Neural cell (in vitro differentiated cells): Measurements from ENCODE around the gene LSM14B. TPM values are rescaled to one million over a fixed set of nuclear protein-coding genes. Genes with fewer than 3 reads are reported as not detected.

ENCODE experiments used
- H2AFZ ChIP-seq: fragments of 200-600, 300-800 bp; sonication (generic), shearing (Covaris generic); 2 replicates; pipeline ENCODE4 v1.6.0; 2014; ENCODE audit warnings: low read depth, mild to moderate bottlenecking, antibody characterized with exemption, low read length, moderate library complexity
- H3F3A ChIP-seq: fragments of 200-600 bp; shearing (Covaris generic); 2 replicates; pipeline ENCODE4 v1.6.1; 2016; ENCODE audit warnings: mild to moderate bottlenecking, moderate library complexity, mixed read lengths, antibody characterized with exemption, low read length; ENCODE audit not compliant: insufficient read depth, poor library complexity, severe bottlenecking
- H3K27ac ChIP-seq: fragments of 200-600, 300-800 bp; sonication (generic), shearing (Covaris generic); 2 replicates; pipeline ENCODE4 v1.5.1; 2014; ENCODE audit warnings: mild to moderate bottlenecking, low read length, moderate library complexity
- H3K27me3 ChIP-seq: fragments of 300-800, 200-600 bp; sonication (generic), shearing (Covaris generic); 2 replicates; pipeline ENCODE4 v1.6.0; 2014; ENCODE audit warnings: mild to moderate bottlenecking, low read depth, low read length, moderate library complexity; ENCODE audit not compliant: insufficient read depth
- H3K36me3 ChIP-seq: fragments of 300-800, 200-600 bp; sonication (generic), shearing (Covaris generic); 2 replicates; pipeline ENCODE4 v1.5.1; 2014; ENCODE audit warnings: mild to moderate bottlenecking, antibody characterized with exemption, low read length, moderate library complexity; ENCODE audit not compliant: insufficient read depth
- H3K4me2 ChIP-seq: fragments of 300-800, 200-600 bp; sonication (generic), shearing (Covaris generic); 2 replicates; pipeline ENCODE4 v1.6.0; 2014; ENCODE audit warnings: mild to moderate bottlenecking, low read length
- H3K4me3 ChIP-seq: fragments of 300-800, 200-600 bp; sonication (generic), shearing (Covaris generic); 2 replicates; pipeline ENCODE4 v1.5.1; 2014; ENCODE audit warnings: mild to moderate bottlenecking, low read length, moderate library complexity
- H3K79me2 ChIP-seq: fragments of 200-600 bp; shearing (Covaris generic); replicated peaks from 2 replicates; pipeline ENCODE4 v1.6.0; 2014; ENCODE audit warnings: mild to moderate bottlenecking, low read length, moderate library complexity; ENCODE audit not compliant: insufficient read depth
- H3K9ac ChIP-seq: fragments of 300-800, 200-600 bp; sonication (generic), shearing (Covaris generic); 2 replicates; pipeline ENCODE4 v1.6.1; 2016; ENCODE audit warnings: mild to moderate bottlenecking, low read length, mixed read lengths
- H3K9me2 ChIP-seq: fragments of 200-600 bp; shearing (Covaris generic); 2 replicates; pipeline ENCODE4 v1.6.1; 2016; ENCODE audit warnings: mild to moderate bottlenecking, low read length, mixed read lengths; ENCODE audit not compliant: insufficient read depth
- H3K9me3 ChIP-seq: fragments of 200-600, 300-800 bp; sonication (generic), shearing (Covaris generic); 2 replicates; pipeline ENCODE4 v1.6.1; 2016; ENCODE audit warnings: mild to moderate bottlenecking, mixed run types, low read length, moderate library complexity, mixed read lengths
- H4K20me1 ChIP-seq: fragments of 200-600 bp; shearing (Covaris generic); 2 replicates; pipeline ENCODE4 v1.6.1; 2016; ENCODE audit warnings: mild to moderate bottlenecking, mixed run types; ENCODE audit not compliant: insufficient read depth
- EP300 ChIP-seq: fragments of 450-650 bp; conservative IDR thresholded peaks from 2 replicates; pipeline ENCODE4 v1.6.1; 2014; ENCODE audit warnings: antibody characterized with exemption, mild to moderate bottlenecking, moderate library complexity; ENCODE audit not compliant: poor library complexity, severe bottlenecking
- EZH2 ChIP-seq: fragments of 200-600, 300-800 bp; shearing (Covaris generic), sonication (generic); IDR thresholded peaks from 2 replicates; pipeline ENCODE4 v1.6.1; 2014; ENCODE audit warnings: antibody characterized with exemption, low read length, borderline replicate concordance, mild to moderate bottlenecking; ENCODE audit not compliant: insufficient read depth, poor library complexity, severe bottlenecking
- MXI1 ChIP-seq: fragments of 450-650 bp; conservative IDR thresholded peaks from 2 replicates; pipeline ENCODE4 v1.6.1; 2014; ENCODE audit warnings: antibody characterized with exemption, mild to moderate bottlenecking; ENCODE audit not compliant: poor library complexity, severe bottlenecking
- POLR2AphosphoS5 ChIP-seq: IDR thresholded peaks from 2 replicates; pipeline ENCODE4 v1.6.1; 2012
- RAD21 ChIP-seq: fragments of 450-650 bp; conservative IDR thresholded peaks from 2 replicates; pipeline ENCODE4 v1.6.1; 2014; ENCODE audit warnings: antibody characterized with exemption, mild to moderate bottlenecking, moderate library complexity
- SMC3 ChIP-seq: fragments of 450-650 bp; conservative IDR thresholded peaks from 2 replicates; pipeline ENCODE4 v1.6.1; 2014; ENCODE audit warnings: antibody characterized with exemption, mild to moderate bottlenecking, moderate library complexity; ENCODE audit not compliant: poor library complexity
- TAF1 ChIP-seq: IDR thresholded peaks from 2 replicates; pipeline ENCODE4 v1.6.1; 2012; ENCODE audit warnings: low read depth
- polyA plus RNA-seq: library from polyadenylated mRNA; depleted of rRNA; stranded (reverse); fragments of >200 nt; gene quantifications from 2 replicates; pipeline ENCODE4 v1.2.3, GENCODE V29; 2014
- TF ChIP-seq, protein P1 (sequence below): IDR thresholded peaks from 2 replicates; pipeline ENCODE4 v1.6.1; 2012; ENCODE audit warnings: borderline replicate concordance
- TF ChIP-seq, protein P2 (sequence below): fragments of 450-650 bp; IDR thresholded peaks from 2 replicates; pipeline ENCODE4 v1.5.1; 2014; ENCODE audit warnings: antibody characterized with exemption, mild to moderate bottlenecking, moderate library complexity; ENCODE audit not compliant: poor library complexity, severe bottlenecking

LSM14B gene
- polyA plus RNA-seq, 1 donor from 2014 or later, result 213 TPM

DNA sequence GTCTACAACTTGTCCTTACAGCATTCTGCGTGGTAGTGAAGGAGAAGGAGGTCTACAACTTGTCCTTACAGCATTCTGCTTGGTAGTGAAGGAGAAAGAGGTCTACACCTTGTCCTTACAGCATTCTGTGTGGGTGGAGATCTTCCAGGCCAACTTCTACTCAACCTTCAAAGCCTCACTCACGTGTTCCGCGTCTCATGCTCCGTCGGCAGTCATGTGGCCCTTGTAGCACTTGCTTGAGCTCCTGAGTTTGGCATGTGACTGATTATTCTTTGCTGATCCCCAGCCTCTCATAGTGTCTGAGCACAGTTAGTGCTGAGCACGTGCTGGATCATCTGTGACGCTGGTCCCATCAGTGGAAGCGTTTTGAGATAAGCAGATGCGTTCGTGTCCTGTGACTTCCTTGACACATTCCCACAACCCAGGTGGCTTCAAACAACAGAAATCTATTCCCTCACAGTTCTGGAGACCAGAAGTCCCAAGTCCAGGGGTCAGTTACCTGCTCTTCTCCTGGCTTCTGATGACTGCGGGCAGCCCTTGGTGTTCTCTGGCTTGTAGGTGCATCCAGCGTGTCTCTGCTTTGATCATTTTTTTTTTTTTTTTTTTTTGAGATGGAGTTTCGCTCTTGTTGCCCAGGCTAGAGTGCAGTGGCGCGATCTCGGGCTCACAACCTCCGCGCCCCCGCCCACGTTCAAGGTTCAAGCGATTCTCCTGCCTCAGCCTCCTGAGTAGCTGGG, 23.9 kb downstream of the LSM14B start:
- Histone ChIP-seq H4K20me1 (peaks cover 58% of the 10 kb centered on the region), H3K4me3 (peak overlapping the region; percentile 95)

DNA sequence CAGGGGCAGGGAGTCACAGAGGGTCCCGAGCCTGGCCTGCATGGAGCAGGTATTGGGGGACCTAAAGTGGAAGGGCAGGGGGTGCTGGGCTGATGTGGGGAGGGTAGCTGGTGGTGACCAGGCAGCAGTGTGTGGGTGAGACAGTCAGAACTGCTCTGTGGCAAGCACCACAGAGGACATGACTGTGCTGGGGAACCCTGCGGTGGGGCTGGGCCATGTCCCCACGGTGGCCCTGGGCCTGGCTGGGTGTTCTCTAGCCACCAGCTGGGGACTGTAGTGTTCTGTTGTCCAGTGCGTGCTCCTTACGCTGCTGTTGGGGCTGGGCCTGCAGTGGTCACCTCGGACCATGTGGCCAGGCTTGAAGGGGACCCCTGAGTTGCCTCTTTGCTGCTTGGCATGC, 24.9 kb downstream of the LSM14B start:
- H3K9me3 ChIP-seq, result no peaks in the 10 kb centered on the region
- no peak overlapping the region for H3K9ac ChIP-seq
- H3K27ac ChIP-seq, result no peak overlapping the region
- no peak overlapping the region for H3K4me3 ChIP-seq
- TF ChIP-seq TAF1 (no peak), EP300 (no peak), RAD21 (no peak), MXI1 (no peak), SMC3 (no peak), EZH2 (no peak), POLR2AphosphoS5 (no peak)
- TF ChIP-seq, protein P1, sequence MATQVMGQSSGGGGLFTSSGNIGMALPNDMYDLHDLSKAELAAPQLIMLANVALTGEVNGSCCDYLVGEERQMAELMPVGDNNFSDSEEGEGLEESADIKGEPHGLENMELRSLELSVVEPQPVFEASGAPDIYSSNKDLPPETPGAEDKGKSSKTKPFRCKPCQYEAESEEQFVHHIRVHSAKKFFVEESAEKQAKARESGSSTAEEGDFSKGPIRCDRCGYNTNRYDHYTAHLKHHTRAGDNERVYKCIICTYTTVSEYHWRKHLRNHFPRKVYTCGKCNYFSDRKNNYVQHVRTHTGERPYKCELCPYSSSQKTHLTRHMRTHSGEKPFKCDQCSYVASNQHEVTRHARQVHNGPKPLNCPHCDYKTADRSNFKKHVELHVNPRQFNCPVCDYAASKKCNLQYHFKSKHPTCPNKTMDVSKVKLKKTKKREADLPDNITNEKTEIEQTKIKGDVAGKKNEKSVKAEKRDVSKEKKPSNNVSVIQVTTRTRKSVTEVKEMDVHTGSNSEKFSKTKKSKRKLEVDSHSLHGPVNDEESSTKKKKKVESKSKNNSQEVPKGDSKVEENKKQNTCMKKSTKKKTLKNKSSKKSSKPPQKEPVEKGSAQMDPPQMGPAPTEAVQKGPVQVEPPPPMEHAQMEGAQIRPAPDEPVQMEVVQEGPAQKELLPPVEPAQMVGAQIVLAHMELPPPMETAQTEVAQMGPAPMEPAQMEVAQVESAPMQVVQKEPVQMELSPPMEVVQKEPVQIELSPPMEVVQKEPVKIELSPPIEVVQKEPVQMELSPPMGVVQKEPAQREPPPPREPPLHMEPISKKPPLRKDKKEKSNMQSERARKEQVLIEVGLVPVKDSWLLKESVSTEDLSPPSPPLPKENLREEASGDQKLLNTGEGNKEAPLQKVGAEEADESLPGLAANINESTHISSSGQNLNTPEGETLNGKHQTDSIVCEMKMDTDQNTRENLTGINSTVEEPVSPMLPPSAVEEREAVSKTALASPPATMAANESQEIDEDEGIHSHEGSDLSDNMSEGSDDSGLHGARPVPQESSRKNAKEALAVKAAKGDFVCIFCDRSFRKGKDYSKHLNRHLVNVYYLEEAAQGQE, result no peak
- TF ChIP-seq, protein P2, sequence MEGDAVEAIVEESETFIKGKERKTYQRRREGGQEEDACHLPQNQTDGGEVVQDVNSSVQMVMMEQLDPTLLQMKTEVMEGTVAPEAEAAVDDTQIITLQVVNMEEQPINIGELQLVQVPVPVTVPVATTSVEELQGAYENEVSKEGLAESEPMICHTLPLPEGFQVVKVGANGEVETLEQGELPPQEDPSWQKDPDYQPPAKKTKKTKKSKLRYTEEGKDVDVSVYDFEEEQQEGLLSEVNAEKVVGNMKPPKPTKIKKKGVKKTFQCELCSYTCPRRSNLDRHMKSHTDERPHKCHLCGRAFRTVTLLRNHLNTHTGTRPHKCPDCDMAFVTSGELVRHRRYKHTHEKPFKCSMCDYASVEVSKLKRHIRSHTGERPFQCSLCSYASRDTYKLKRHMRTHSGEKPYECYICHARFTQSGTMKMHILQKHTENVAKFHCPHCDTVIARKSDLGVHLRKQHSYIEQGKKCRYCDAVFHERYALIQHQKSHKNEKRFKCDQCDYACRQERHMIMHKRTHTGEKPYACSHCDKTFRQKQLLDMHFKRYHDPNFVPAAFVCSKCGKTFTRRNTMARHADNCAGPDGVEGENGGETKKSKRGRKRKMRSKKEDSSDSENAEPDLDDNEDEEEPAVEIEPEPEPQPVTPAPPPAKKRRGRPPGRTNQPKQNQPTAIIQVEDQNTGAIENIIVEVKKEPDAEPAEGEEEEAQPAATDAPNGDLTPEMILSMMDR, result no peak
- no peak overlapping the region for H2AFZ ChIP-seq
- H3K79me2 ChIP-seq, result peaks cover 60% of the 10 kb centered on the region
- no peaks in the 10 kb centered on the region for H3K36me3 ChIP-seq
- peaks cover 53% of the 10 kb centered on the region for H4K20me1 ChIP-seq
- H3F3A ChIP-seq, result peaks cover 4% of the 10 kb centered on the region
- H3K4me2 ChIP-seq, result no peak overlapping the region
- H3K9me2 ChIP-seq, result no peaks in the 10 kb centered on the region
- H3K27me3 ChIP-seq, result no peaks in the 10 kb centered on the region

More for the DNA sequence above, 23.9 kb downstream of the LSM14B start:
- Histone ChIP-seq H3K27ac (no peak overlapping the region), H3K79me2 (peaks cover 60% of the 10 kb centered on the region), H3F3A (peaks cover 4% of the 10 kb centered on the region), H3K36me3 (no peaks in the 10 kb centered on the region), H3K4me2 (no peak overlapping the region), H3K9ac (no peak overlapping the region), H3K9me2 (no peaks in the 10 kb centered on the region), H3K27me3 (no peaks in the 10 kb centered on the region), H3K9me3 (no peaks in the 10 kb centered on the region), H2AFZ (no peak overlapping the region)
- TF ChIP-seq SMC3 (no peak), RAD21 (no peak), TAF1 (no peak), EP300 (no peak), EZH2 (no peak), MXI1 (no peak), POLR2AphosphoS5 (no peak)
- TF ChIP-seq, protein P2, result no peak
- TF ChIP-seq, protein P1, result no peak
